GM18519 (cell line): Measurements from ENCODE around the gene NSL1.
"Not testable (repeated sequence)": the region's sequence is repeated elsewhere in the genome, so short reads cannot be mapped to it uniquely, and the experiment has no call there.

Source experiments
- ATAC-seq: cut with Tn5 transposase; IDR thresholded peaks from one replicate; pipeline ENCODE4 v1.9.1; 2021; ENCODE audit warnings: mild to moderate bottlenecking, moderate library complexity; ENCODE audit not compliant: unreplicated experiment, low FRiP score

The NSL1 gene, protein sequence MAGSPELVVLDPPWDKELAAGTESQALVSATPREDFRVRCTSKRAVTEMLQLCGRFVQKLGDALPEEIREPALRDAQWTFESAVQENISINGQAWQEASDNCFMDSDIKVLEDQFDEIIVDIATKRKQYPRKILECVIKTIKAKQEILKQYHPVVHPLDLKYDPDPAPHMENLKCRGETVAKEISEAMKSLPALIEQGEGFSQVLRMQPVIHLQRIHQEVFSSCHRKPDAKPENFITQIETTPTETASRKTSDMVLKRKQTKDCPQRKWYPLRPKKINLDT

GRCh38 chr1:212791676-212792395 is at the start of gene NSL1, which contains the start of gene TATDN3:
TSS of gene NSL1 (minus strand) at chr1:212791777. CDS start at chr1:212791763, 14 bp downstream.
TSS of gene TATDN3 (plus strand) at chr1:212791894. CDS start at chr1:212791922, 28 bp downstream.
- peak; percentile 49 for ATAC-seq

DNA sequence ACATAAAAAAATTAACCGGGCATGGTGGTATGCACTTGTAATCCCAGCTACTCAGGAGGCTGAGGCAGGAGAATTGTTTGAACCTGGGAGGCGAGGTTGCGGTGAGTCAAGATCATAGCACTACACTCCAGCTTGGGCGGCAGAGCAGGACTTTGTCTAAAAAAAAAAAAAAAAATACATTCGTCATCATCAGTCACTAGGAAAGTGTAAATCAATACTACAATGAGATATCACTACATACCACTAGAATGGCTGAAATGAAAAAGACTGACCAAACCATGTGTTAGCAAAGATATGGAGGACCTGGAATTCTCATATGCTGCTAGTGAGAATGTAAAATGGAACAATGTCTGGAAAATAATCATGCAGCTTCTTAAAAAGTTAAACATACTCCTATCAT is 46.6 kb upstream of the NSL1 start:
- ATAC-seq = no peak

DNA sequence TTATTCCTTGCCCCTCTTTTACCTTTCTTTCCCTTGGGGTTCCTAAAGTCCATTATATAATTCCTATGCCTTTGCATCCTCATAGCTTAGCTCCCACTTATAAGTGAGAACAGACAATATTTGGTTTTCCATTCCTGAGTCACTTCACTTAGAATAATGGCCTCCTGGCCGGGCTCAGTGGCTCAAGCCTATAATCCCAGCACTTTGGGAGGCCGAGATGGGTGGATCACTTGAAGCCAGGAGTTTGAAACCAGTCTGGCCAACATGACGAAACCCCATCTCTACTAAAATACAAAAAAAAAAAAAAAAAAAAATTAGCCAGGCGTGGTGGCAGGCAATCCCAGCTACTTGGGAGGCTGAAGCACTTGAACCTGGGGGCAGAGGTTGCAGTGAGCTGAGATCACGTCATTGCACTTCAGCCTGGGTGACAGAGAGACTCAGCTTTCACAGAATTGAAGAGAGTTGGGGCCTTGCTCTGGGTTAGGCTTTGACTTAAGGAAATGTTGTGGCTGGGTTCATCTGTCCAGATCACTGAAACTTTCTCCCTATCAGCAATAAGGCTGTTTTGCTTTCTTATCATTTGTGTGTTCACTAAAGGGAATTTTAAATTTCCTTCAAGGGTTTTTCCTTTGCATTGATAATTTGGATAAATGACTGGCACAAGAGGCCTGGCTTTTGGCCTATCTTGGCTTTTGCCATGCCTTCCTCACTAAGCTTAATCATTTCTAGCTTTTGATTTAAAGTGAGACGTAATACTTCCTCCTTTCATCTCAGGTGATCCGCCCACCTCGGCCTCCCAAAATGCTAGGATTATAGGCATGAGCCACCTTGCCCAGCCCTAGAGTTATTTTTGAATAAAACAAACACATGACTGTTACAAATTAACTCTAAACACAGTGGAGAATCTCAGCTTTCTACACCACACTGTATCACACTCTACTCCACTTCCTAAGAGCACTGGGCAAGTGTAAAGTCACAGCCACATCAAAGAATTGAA is 41.9 kb upstream of the NSL1 start:
- ATAC-seq = not testable (repeated sequence)

DNA sequence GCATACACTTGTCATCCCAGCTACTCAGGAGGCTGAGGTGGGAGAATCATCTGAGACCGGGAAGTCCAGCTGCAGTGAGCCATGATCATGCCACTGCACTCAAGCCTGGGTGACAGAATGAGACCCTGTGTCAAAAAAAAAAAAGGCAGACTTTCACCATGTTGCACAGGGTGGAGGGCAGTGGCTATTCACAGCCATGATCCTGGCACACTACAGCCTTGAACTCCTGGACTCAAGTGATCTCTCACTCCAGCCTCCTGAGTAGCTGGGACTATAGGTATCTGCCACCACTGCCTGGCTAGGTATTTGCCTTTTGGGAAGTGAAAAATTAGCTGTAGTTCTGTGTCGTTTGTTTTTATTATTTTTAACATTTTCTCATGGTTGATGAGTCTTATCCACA is 36.8 kb upstream of the NSL1 start:
- no peak for ATAC-seq

- ATAC-seq = no peak
These were observed 36.3 kb upstream of the NSL1 start for GRCh38 chr1:212827831-212828278.

GRCh38 chr1:212827171-212827776 is 35.7 kb upstream of the NSL1 start:
- ATAC-seq = no peak

GRCh38 chr1:212825798-212826452 is 34.3 kb upstream of the NSL1 start:
- ATAC-seq = no peak

DNA sequence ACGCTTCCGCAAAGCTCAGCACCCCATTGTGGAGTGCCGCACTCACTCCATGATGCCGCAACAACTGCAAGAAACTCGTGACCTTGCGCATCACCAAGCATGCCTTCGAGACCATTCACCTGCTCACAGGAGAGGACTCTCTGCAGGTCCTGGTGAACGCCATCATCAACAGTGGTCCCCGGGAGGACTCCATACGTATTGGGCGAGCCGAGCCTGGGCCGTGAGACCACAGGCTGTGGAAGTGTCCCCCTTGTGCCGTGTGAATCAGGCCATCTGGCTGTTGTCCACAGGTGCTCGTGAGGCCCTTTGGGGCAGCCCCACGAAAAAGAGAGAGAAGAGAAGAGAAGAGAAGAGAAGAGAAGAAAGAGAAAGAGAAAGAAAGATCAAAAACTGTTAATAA is 32.6 kb upstream of the NSL1 start:
- ATAC-seq = no peak

- ATAC-seq = no peak
These were observed 31.4 kb upstream of the NSL1 start for GRCh38 chr1:212822956-212823355.

DNA sequence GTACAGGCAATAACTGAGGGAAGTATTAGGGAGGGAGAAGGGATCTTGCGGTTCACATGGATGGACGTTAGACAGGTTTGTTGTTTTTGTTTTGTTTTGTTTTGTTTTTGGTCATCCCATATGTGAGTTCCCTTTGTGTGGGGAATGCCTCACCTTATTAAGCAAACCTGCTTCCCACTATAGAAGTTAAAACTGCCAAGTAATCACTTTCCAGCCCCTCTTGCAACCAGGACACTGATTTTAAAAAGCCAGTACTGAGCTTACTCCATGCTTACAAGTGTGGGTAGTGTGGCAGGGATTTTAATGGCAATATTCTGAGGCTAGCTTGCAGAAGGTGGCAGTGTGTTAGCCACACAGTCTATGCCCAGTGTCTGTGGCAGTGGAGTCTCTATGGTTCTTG is 29.4 kb upstream of the NSL1 start:
- ATAC-seq = no peak

GRCh38 chr1:212819726-212820125 is 28.1 kb upstream of the NSL1 start:
- peak; percentile 69 for ATAC-seq

DNA sequence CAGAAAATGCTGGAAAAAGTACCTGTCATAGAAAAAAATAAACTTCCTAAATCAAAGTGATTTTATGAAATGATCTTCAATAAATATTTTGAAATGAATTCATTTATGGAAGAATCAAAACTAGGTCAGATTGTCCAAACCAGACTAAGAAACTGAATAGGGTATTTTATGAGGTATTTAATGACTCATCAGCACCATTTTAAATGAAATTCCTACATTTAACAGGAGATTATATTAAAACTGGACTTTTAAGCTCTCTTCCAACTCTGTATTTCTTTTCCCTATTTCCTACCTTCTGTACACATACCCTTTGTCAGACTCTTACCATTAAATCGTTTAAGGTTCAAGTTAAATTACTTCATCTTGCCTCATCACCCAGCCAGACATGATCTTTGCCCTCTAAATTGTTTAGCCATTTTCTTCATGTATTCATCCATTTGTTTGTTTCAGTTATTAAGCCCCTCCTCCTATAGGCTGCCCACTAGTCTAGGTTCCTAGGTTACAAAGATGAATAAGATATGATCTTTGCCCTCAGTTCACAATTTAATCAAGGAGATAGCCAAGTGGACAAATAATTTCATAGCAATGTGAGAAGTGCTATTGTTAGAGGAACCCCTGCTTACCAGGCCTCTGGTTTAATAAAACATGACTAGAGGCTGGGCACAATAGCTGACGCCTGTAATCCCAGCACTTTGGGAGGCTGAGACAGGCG is 25.1 kb upstream of the NSL1 start:
- no peak for ATAC-seq

DNA sequence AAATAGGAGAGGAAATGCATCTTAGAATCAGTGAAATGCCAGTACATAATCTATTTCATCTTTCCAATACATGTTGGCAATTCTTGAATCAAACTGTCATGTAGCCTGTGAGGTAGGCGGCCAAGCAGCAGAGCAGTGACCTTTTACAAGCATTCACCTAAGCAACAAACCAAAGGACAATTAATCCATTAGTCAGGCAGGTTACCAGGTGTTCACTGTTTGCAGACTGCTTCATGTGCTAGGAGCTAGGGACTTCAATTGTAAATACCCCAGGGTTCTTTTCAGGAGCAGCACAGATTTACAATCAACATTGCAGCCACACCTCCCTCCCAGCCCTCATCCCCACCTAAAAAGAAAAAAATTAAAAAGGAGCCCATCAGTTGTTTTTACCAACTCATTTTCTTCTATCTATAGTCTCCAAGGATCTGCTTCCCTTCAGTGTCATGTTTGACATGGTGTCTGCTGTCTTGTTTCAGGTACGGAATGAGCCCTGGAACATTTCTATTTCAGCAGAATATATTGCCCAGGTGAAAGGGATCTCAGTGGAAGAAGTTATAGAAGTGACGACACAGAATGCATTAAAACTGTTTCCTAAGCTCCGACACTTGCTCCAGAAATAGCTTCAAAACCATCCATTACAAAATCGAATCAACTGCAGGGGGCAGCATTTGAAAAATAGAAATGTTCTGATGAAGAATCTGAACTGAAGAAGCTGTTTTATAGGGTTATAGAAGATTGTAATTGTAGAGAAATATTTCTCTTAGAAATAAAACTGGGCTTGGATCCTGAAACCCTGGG is 23.2 kb upstream of the NSL1 start:
- no peak for ATAC-seq

GRCh38 chr1:212805767-212806166 is 14.2 kb upstream of the NSL1 start:
- ATAC-seq = no peak

GRCh38 chr1:212797681-212798080 is 6.1 kb upstream of the NSL1 start:
- no peak for ATAC-seq

- peak; percentile 82 for ATAC-seq
These were observed 3.0 kb upstream of the NSL1 start for GRCh38 chr1:212794561-212795014.

DNA sequence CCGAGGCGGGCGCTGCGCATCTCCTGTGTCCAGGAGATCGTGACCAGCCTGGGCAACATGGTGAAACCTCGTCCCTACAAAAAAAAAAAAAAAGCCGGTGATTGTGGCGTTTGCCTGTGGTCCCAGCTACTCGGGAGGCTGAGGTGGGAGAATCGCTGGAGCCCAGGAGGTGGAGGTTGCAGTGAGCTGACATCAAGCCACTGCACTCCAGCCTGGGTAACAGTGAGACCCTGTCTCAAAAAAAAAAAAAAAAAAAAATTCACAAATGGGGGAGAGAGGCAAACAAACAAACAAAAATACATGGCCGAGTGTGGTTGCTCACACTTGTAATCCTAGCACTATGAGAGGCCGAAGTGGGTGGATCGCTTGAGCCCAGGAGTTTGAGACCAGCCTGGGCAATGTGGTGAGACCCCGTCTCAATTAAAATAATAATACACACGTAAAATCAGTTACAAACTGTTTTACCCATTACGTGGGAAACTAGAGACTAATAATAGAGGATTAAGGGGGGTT is 875 bp upstream of the NSL1 start:
- ATAC-seq = no peak

- peak; percentile 14 for ATAC-seq
These were observed 309 bp downstream of the NSL1 start for GRCh38 chr1:212791261-212791675.
